Measurements from ENCODE around the gene PPP1R11.
"Not testable (repeated sequence)": the region's sequence is repeated elsewhere in the genome, so short reads cannot be mapped to it uniquely, and the experiment has no call there.

The PPP1R11 gene, protein sequence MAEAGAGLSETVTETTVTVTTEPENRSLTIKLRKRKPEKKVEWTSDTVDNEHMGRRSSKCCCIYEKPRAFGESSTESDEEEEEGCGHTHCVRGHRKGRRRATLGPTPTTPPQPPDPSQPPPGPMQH

DNA sequence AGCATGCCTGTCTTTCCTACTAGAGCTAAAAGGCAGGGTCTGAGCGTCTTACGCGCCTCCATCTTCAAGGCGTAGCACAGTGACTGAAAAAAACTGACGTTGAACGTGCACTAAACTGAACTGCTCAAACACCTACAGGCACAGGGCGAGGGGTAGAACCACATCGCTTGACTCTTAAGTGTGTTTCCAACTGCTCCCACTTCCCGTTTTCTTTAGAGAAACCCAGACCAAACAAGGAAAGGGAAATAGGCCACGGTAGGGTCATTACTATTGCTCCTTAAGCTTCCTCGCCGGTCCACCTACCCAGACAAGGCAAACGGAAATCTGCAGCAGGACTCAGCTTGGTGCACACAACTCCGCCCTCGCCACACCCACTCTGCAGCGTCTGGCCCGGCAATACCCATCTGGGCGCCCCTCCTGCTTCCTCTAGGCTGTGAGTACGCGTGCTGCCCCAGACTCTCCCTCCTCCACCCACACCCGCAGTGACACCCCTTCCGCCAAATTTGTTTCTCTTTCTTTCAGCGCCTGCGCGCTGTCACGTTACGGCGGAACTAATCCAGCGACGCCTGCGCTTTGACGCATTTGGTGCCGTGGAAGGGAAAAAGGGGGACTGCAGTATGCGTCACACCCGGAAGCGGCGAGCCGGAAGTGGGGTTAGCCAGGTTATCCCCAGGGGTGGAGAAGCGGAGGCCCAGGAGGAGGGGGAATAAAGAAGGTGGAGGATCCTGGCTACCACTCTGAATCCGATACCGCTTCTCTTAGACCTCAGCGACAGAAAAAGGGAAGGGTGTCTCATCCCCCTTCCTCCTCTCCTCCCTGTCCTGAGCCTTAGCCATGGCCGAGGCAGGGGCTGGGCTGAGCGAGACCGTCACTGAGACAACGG lies at the start of gene PPP1R11:
Gene PPP1R11, plus strand, starts transcription at position 622 of the 883 bp plus-strand sequence. Its CDS starts 213 bp downstream, at position 835.
- peaks cover 8% of the 10 kb centered on the region for H3K27me3 Mint-ChIP-seq
- H3K4me3 Mint-ChIP-seq = peak within 1 kb of the TSS; percentile 97
- H3K36me3 Mint-ChIP-seq = peaks cover 25% of the 10 kb centered on the region
- peak within 1 kb of the TSS; percentile 96 for H3K27ac Mint-ChIP-seq
- H3K9me3 Mint-ChIP-seq (ENCODE audit: low read depth) = no peaks in the 10 kb centered on the region
- H3K4me1 Mint-ChIP-seq (ENCODE audit: low read depth) = peaks cover 68% of the 10 kb centered on the region

DNA sequence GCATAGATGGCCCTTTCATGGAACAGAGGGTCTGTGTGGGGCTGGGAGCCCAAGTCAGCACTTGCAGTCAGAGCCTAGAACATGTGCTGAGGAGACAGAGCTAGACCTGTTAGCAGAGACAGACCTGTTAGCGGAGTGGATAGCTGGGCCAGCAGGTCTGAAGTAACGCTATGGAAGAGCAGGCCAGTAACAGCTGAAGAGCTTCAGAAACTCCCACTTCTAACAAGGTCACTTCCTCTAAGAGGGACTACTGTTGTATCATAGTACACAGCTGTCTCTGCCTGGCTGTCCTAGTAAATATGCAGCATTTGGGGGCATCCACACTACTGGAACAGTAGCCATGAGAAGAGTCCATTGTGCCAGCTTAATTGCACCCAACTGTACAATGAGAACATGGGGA lies 47.2 kb upstream of the PPP1R11 start:
- H3K36me3 Mint-ChIP-seq = peaks cover 8% of the 10 kb centered on the region
- H3K9me3 Mint-ChIP-seq (ENCODE audit: low read depth) = no peaks in the 10 kb centered on the region
- H3K27ac Mint-ChIP-seq = no peak overlapping the region
- no peak overlapping the region for H3K4me3 Mint-ChIP-seq
- H3K27me3 Mint-ChIP-seq = no peaks in the 10 kb centered on the region
- H3K4me1 Mint-ChIP-seq (ENCODE audit: low read depth) = no peaks in the 10 kb centered on the region

DNA sequence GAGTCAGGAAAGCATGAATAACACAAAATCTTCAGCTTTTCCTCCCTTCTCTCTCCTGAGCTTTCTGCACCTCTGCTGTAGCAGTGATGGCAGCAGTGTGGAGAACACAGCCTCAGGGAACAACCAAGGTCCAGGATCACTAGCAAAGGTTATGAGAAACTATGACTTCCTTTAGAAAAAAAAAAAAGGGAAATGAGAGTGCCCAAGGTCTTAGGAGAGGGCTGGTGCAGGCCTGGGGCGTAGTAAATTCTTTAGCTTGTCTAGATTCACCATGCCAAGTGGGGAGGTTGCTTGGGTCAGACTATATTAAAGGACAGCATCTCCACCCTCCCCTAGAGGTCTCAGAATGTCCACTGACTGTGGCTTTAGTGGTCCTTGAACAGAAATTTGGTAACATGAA lies 46.4 kb upstream of the PPP1R11 start:
- no peaks in the 10 kb centered on the region for H3K9me3 Mint-ChIP-seq (ENCODE audit: low read depth)
- H3K27ac Mint-ChIP-seq = no peak overlapping the region
- peaks cover 8% of the 10 kb centered on the region for H3K36me3 Mint-ChIP-seq
- H3K4me3 Mint-ChIP-seq = no peak overlapping the region
- H3K4me1 Mint-ChIP-seq (ENCODE audit: low read depth) = no peaks in the 10 kb centered on the region
- no peaks in the 10 kb centered on the region for H3K27me3 Mint-ChIP-seq

DNA sequence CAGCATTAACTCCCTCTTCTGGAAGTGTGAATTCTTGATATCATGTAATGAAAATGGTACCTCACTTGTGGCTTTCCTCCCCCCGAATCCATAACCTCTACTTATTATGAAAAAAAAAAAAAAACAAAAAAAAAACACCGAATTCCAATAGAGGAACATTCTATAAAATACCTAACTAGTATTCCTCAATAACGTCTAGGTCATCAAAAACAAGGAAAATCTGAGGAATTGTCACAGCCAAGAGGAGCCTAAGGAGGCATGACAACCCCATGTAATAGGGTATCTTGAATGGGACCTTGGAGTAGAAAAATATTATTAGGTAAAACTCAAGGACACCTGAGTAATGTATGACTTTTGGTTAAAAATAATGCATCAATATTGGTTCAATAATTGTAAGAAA lies 44.8 kb upstream of the PPP1R11 start:
- peaks cover 16% of the 10 kb centered on the region for H3K36me3 Mint-ChIP-seq

GRCh38 chr6:30022712-30023111 lies 44.3 kb upstream of the PPP1R11 start:
- not testable (repeated sequence) for H3K27me3 Mint-ChIP-seq; H3K4me3 Mint-ChIP-seq; H3K4me1 Mint-ChIP-seq (ENCODE audit: low read depth); H3K27ac Mint-ChIP-seq; H3K9me3 Mint-ChIP-seq (ENCODE audit: low read depth)
- peaks cover 19% of the 10 kb centered on the region for H3K36me3 Mint-ChIP-seq

More for the DNA sequence above, 44.8 kb upstream of the PPP1R11 start:
- no peak overlapping the region for H3K4me3 Mint-ChIP-seq
- H3K4me1 Mint-ChIP-seq (ENCODE audit: low read depth) = no peaks in the 10 kb centered on the region
- no peak overlapping the region for H3K27ac Mint-ChIP-seq
- H3K27me3 Mint-ChIP-seq = no peaks in the 10 kb centered on the region
- no peaks in the 10 kb centered on the region for H3K9me3 Mint-ChIP-seq (ENCODE audit: low read depth)

DNA sequence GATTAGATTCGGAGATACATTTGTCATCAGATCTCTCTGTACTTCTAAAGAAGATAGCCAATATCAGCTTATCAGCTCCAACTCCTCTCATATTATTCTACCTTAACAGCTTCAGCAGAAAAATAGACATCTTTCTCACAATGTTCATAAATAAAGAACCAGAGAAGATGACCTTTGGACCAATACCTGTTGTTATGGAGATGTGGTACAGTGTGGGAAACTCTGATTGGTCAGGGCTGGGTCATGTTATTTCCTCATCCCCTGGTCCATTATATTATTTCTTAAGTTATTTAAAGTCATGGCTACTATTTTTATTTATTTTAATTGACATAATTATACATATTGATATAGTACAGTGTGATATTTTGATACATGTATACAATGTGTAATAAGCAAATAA lies 41.8 kb upstream of the PPP1R11 start:
- Mint-ChIP-seq H3K4me3 (no peak overlapping the region), H3K36me3 (peaks cover 20% of the 10 kb centered on the region), H3K4me1 (ENCODE audit: low read depth) (no peaks in the 10 kb centered on the region), H3K27ac (no peak overlapping the region), H3K27me3 (no peaks in the 10 kb centered on the region), H3K9me3 (ENCODE audit: low read depth) (no peaks in the 10 kb centered on the region)

- no peaks in the 10 kb centered on the region for H3K27me3 Mint-ChIP-seq
- H3K4me3 Mint-ChIP-seq = no peak overlapping the region
- H3K36me3 Mint-ChIP-seq = peaks cover 31% of the 10 kb centered on the region
- H3K27ac Mint-ChIP-seq = no peak overlapping the region
- H3K9me3 Mint-ChIP-seq (ENCODE audit: low read depth) = no peaks in the 10 kb centered on the region
- H3K4me1 Mint-ChIP-seq (ENCODE audit: low read depth) = no peaks in the 10 kb centered on the region
Measured at GRCh38 chr6:30029588-30029987, 37.4 kb upstream of the PPP1R11 start.

DNA sequence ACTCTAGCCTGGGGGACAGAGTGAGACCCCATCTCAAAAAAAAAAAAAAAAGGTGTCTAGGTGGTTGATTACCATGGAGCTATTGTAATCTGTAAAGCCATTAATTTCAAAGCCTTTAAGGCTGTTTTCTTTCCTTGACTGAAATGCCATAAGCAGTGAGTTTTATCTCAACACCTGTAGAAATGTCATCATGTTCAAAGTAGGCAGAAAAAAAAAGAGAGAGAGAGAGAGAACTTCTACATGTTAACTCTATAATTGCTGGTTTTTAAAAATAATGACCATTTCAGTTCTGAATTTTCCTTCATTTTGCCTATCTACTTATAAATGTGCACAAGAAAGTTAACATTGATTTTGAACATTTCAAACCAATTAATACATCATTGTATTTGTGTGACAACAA lies 35.6 kb upstream of the PPP1R11 start:
- Mint-ChIP-seq H3K36me3 (peaks cover 38% of the 10 kb centered on the region), H3K27ac (no peak overlapping the region), H3K27me3 (no peaks in the 10 kb centered on the region), H3K4me1 (ENCODE audit: low read depth) (peaks cover 4% of the 10 kb centered on the region), H3K9me3 (ENCODE audit: low read depth) (no peaks in the 10 kb centered on the region), H3K4me3 (no peak overlapping the region)

GRCh38 chr6:30033440-30033839 lies 33.6 kb upstream of the PPP1R11 start:
- H3K9me3 Mint-ChIP-seq (ENCODE audit: low read depth); H3K27ac Mint-ChIP-seq; H3K4me1 Mint-ChIP-seq (ENCODE audit: low read depth); H3K4me3 Mint-ChIP-seq; H3K27me3 Mint-ChIP-seq: not testable (repeated sequence)
- peaks cover 32% of the 10 kb centered on the region for H3K36me3 Mint-ChIP-seq

GRCh38 chr6:30035784-30036183 lies 31.2 kb upstream of the PPP1R11 start:
- no peaks in the 10 kb centered on the region for H3K27me3 Mint-ChIP-seq
- H3K4me3 Mint-ChIP-seq = no peak overlapping the region
- H3K9me3 Mint-ChIP-seq (ENCODE audit: low read depth) = no peaks in the 10 kb centered on the region
- H3K4me1 Mint-ChIP-seq (ENCODE audit: low read depth) = peaks cover 5% of the 10 kb centered on the region
- no peak overlapping the region for H3K27ac Mint-ChIP-seq
- peaks cover 26% of the 10 kb centered on the region for H3K36me3 Mint-ChIP-seq

GRCh38 chr6:30037182-30037788 lies 29.7 kb upstream of the PPP1R11 start:
- Mint-ChIP-seq H3K9me3 (ENCODE audit: low read depth) (no peaks in the 10 kb centered on the region), H3K27ac (no peak overlapping the region), H3K4me3 (no peak overlapping the region), H3K36me3 (peaks cover 26% of the 10 kb centered on the region), H3K4me1 (ENCODE audit: low read depth) (peaks cover 5% of the 10 kb centered on the region), H3K27me3 (no peaks in the 10 kb centered on the region)

DNA sequence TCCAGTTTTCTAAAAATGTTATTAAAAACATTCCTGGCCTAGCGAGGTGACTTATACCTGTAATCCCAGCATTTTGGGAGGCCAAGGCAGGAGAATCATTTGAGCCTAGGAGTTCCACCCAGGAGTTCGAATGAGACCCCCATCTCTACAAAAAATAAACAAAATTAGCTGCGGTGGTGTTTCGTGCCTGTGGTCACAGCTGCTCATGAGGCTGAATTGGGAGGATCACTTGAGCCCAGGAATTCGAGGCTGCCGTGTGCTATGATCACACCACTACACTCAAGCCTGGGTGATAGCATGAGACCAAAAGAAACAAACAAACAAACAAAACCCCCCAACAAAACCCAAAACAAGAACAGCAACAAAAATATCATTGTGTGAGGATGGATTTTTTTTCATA lies 25.8 kb upstream of the PPP1R11 start:
- Mint-ChIP-seq H3K27me3 (no peaks in the 10 kb centered on the region), H3K9me3 (ENCODE audit: low read depth) (no peaks in the 10 kb centered on the region), H3K4me3 (no peak overlapping the region), H3K4me1 (ENCODE audit: low read depth) (peaks cover 12% of the 10 kb centered on the region), H3K27ac (no peak overlapping the region), H3K36me3 (peaks cover 7% of the 10 kb centered on the region)

DNA sequence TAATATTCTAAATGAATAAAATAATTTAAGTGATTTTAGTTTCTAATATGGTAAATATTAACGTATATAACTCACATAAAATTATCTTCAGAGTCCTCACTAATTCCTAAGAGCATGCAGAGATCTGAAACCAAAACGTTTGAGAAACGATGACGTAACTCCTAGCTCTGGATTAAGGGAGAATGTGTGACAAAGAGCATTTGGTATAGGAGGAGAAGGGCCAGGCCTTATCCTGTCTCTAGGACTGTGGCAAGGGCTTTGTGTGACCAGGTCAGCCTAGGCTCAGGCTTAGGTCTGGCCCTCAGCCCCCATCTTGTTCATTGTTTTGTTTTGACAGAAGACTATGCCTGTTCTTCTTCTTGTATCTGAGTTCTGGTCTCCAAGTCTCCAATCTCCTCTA lies 25.2 kb upstream of the PPP1R11 start:
- Mint-ChIP-seq H3K4me1 (ENCODE audit: low read depth) (peaks cover 14% of the 10 kb centered on the region), H3K27ac (no peak overlapping the region), H3K36me3 (peaks cover 6% of the 10 kb centered on the region), H3K27me3 (no peaks in the 10 kb centered on the region), H3K9me3 (ENCODE audit: low read depth) (no peaks in the 10 kb centered on the region), H3K4me3 (no peak overlapping the region)

- no peaks in the 10 kb centered on the region for H3K27me3 Mint-ChIP-seq
- no peak overlapping the region for H3K4me3 Mint-ChIP-seq
- no peaks in the 10 kb centered on the region for H3K9me3 Mint-ChIP-seq (ENCODE audit: low read depth)
- H3K27ac Mint-ChIP-seq = no peak overlapping the region
- peaks cover 7% of the 10 kb centered on the region for H3K36me3 Mint-ChIP-seq
- peaks cover 21% of the 10 kb centered on the region for H3K4me1 Mint-ChIP-seq (ENCODE audit: low read depth)
Measured at GRCh38 chr6:30042476-30042875, 24.5 kb upstream of the PPP1R11 start.

- no peaks in the 10 kb centered on the region for H3K9me3 Mint-ChIP-seq (ENCODE audit: low read depth)
- peaks cover 7% of the 10 kb centered on the region for H3K36me3 Mint-ChIP-seq
- H3K27ac Mint-ChIP-seq = no peak overlapping the region
- H3K4me1 Mint-ChIP-seq (ENCODE audit: low read depth) = peaks cover 23% of the 10 kb centered on the region
- H3K27me3 Mint-ChIP-seq = no peaks in the 10 kb centered on the region
- no peak overlapping the region for H3K4me3 Mint-ChIP-seq
Measured at GRCh38 chr6:30042914-30043313, 24.1 kb upstream of the PPP1R11 start.
